GM12878 (cell line): ENCODE data around the gene MRPL32. TPM values are rescaled to one million over a fixed set of nuclear protein-coding genes. Genes with fewer than 3 reads are reported as not detected.

Source experiments
- ATAC-seq: fragments of 200-7000 bp; cut with Tn5 transposase; 3 replicates; pipeline ENCODE4 v1.9.1; 2020; ENCODE audit warnings: mild to moderate bottlenecking, moderate library complexity
- BruUV-seq: library from RNA; stranded (reverse); fragments of 400-500 nt; replicated peaks from 2 replicates; lab custom pipeline; 2021; lab: Mats Ljungman, UMichigan
- CTCF ChIA-PET: fragments of 300-600 bp; sonication (Branson Sonifier 250); formaldehyde crosslinking; extraction: SDS; loops from one replicate; lab custom pipeline; 2021; ENCODE audit warnings: inconsistent platforms; lab: Yijun Ruan, JAX
- POLR2A ChIA-PET: fragments of 350-600 bp; formaldehyde crosslinking; extraction: SDS; loops from one replicate; lab custom pipeline; 2021; ENCODE audit warnings: inconsistent platforms; lab: Charles Lee
- RAD21 ChIA-PET: fragments of 300-600 bp; sonication (Branson Sonifier 250); formaldehyde crosslinking; loops from one replicate; lab custom pipeline; 2023; ENCODE audit warnings: antibody characterized with exemption; ENCODE audit not compliant: unreplicated experiment; lab: Charles Lee
- SMC1A ChIA-PET: fragments of 300-600 bp; sonication (Branson Sonifier 250); formaldehyde crosslinking; loops from one replicate; lab custom pipeline; 2023; ENCODE audit not compliant: unreplicated experiment, uncharacterized antibody; lab: Charles Lee
- DNase-seq: peaks from one replicate; pipeline ENCODE4 v3.0.0-alpha.2; 2011; ENCODE audit warnings: low read depth, low spot score
- FAIRE-seq: peaks from 3 replicates; lab custom pipeline; 2011; peaks lifted over from hg19 to GRCh38; lab: Jason Lieb, UNC
- H2AFZ ChIP-seq: 2 replicates; pipeline ENCODE4 v1.6.0; 2011; ENCODE audit warnings: low read depth, low read length, control low read depth; ENCODE audit not compliant: control insufficient read depth
- H3K27ac ChIP-seq: 2 replicates; pipeline ENCODE4 v1.5.1; 2011; ENCODE audit warnings: control low read depth; ENCODE audit not compliant: control insufficient read depth, insufficient read depth
- H3K27me3 ChIP-seq, 2 experiments: replicated peaks in 1 of 2; 2 replicates each; pipeline versions ENCODE4 v1.6.0 to v1.6.1; 2011; ENCODE audit warnings: low read length in 1 of 2; ENCODE audit not compliant: control insufficient read depth in 2 of 2, insufficient read depth in 2 of 2
- H3K36me3 ChIP-seq, 2 experiments: 2 replicates each; pipeline ENCODE4 v1.5.1; 2011; ENCODE audit warnings: low read length in 1 of 2; ENCODE audit not compliant: control insufficient read depth in 2 of 2, insufficient read depth in 2 of 2
- H3K4me1 ChIP-seq: 2 replicates; pipeline ENCODE4 v1.6.1; 2011; ENCODE audit warnings: mild to moderate bottlenecking, low read length, moderate library complexity, mixed read lengths; ENCODE audit not compliant: control insufficient read depth, insufficient read depth
- H3K4me2 ChIP-seq: 2 replicates; pipeline ENCODE4 v1.6.0; 2011; ENCODE audit warnings: control low read depth; ENCODE audit not compliant: control insufficient read depth, insufficient read depth
- H3K4me3 ChIP-seq: fragments of 200-600 bp; sonication (generic); 2 replicates; pipeline ENCODE4 v1.5.1; 2016
- H3K79me2 ChIP-seq: 2 replicates; pipeline ENCODE4 v1.6.0; 2011; ENCODE audit warnings: low read length; ENCODE audit not compliant: control insufficient read depth, insufficient read depth
- H3K9ac ChIP-seq: 2 replicates; pipeline ENCODE4 v1.8.0; 2011; ENCODE audit warnings: low read length, control low read depth, mixed read lengths; ENCODE audit not compliant: control insufficient read depth, insufficient read depth
- H3K9me3 ChIP-seq: replicated peaks from 3 replicates; pipeline ENCODE4 v1.5.1; 2011; ENCODE audit warnings: mild to moderate bottlenecking, low read length; ENCODE audit not compliant: control insufficient read depth, insufficient read depth
- H4K20me1 ChIP-seq: 2 replicates; pipeline ENCODE4 v1.6.0; 2011; ENCODE audit not compliant: control insufficient read depth, insufficient read depth
- CBFB ChIP-seq: IDR thresholded peaks from 2 replicates; pipeline ENCODE4 v1.6.1; 2016; ENCODE audit warnings: antibody characterized with exemption, low read depth
- CHD1 ChIP-seq: IDR thresholded peaks from 2 replicates; pipeline ENCODE4 v1.6.1; 2012; ENCODE audit warnings: low read depth, low read length, improper control_type of control experiment
- E2F8 ChIP-seq: fragments of 450-650 bp; IDR thresholded peaks from 2 replicates; pipeline ENCODE4 v1.6.1; 2018; ENCODE audit warnings: mild to moderate bottlenecking, low read depth, moderate library complexity; ENCODE audit not compliant: partially characterized antibody
- E4F1 ChIP-seq: fragments of 450-650 bp; IDR thresholded peaks from 2 replicates; pipeline ENCODE4 v1.6.1; 2018; ENCODE audit warnings: borderline replicate concordance, mild to moderate bottlenecking; ENCODE audit not compliant: partially characterized antibody
- LARP7 ChIP-seq: fragments of 450-650 bp; IDR thresholded peaks from 2 replicates; pipeline ENCODE4 v1.6.1; 2017; ENCODE audit warnings: mild to moderate bottlenecking
- NFXL1 ChIP-seq: fragments of 450-650 bp; IDR thresholded peaks from 2 replicates; pipeline ENCODE4 v1.6.1; 2017; ENCODE audit warnings: antibody characterized with exemption, mild to moderate bottlenecking, borderline replicate concordance
- ZBTB33 ChIP-seq: fragments of 450-650 bp; IDR thresholded peaks from 2 replicates; pipeline ENCODE4 v1.6.1; 2017; ENCODE audit warnings: mild to moderate bottlenecking
- WGBS: methylation state at CpG from one replicate; pipeline ENCODE4 v1.1.6; 2016; ENCODE audit warnings: low lambda C conversion rate; ENCODE audit not compliant: insufficient replicate concordance, insufficient coverage; ENCODE audit errors: missing lambda C conversion rate; 5-methylcytosine and 5-hydroxymethylcytosine counted together
- in situ Hi-C: fragments of 300-500 bp; cut with MboI; formaldehyde crosslinking; loops from 9 replicates; pipeline ENCODE4 v1.14.3; 2018; ENCODE audit warnings: mixed read lengths
- intact Hi-C: fragments of 100-400 bp; cut with micrococcal nuclease; formaldehyde crosslinking; loops from one replicate; pipeline ENCODE4 v1.14.2; 2022; ENCODE audit not compliant: unreplicated experiment
- polyA plus RNA-seq, 11 experiments: library from polyadenylated mRNA; depleted of rRNA in 4 of 11; unstranded in 6 of 11; stranded (reverse) in 5 of 11; fragments of >200 nt; fragmentation: Nextera tagmentation in 4 of 11; fragmentation: Illumina TruSeq in 1 of 11; extraction: Ambion mirVana in 4 of 11; extraction: Trizol in 1 of 11; gene quantifications; 1 replicate in 1 of 11; 2 replicates in 10 of 11; pipeline versions ENCODE4 v1.2.1 to v1.2.3, GENCODE V29; 2011 to 2016; ENCODE audit warnings: inconsistent platforms in 2 of 11, missing spikeins in 2 of 11, low read depth in 1 of 11
- total RNA-seq, 4 experiments: library from RNA; depleted of rRNA in 3 of 4; stranded (reverse); fragments of >200 nt in 3 of 4; fragmentation: Illumina TruSeq in 1 of 4; extraction: Trizol in 1 of 4; gene quantifications; 2 replicates each; pipeline versions ENCODE4 v1.2.1 to v1.2.3, GENCODE V29; 2013 to 2021

Gene MRPL32
- total and polyA plus RNA-seq, 10 of the 15 experiments (the other 5 are each of a cell fraction or from before 2014, with no cell fraction given) = 65.3 to 339 (median 112) TPM

GRCh38 chr7:42984137-42984536 is 52.0 kb downstream of the MRPL32 start:
- ChIA-PET CTCF (interaction anchor here (0.6 to 1.6 kb wide), 3 partner anchors 29 to 1004 kb away, joined by 3 to 4 read pairs (median 3); no protein-coding TSS in a partner anchor), RAD21 (interaction anchor here (0.6 kb wide), 1 partner anchor 737 kb away, joined by 7 read pairs; no protein-coding TSS in a partner anchor), POLR2A (no interaction called here), SMC1A (interaction anchor here (0.8 to 1.4 kb wide), 2 partner anchors 70 to 124 kb away, joined by 3 to 4 read pairs; no protein-coding TSS in a partner anchor)
- no TSS peak for BruUV-seq
- DNase-seq (no peak), FAIRE-seq (no peak), ATAC-seq (no peak)
- Histone ChIP-seq H3K4me2 (no peak overlapping the region), H3K4me1 (no peaks in the 10 kb centered on the region), H3K79me2 (no peaks in the 10 kb centered on the region), H3K27me3 (no peaks in the 10 kb centered on the region), H3K27ac (no peak overlapping the region), H2AFZ (no peak overlapping the region), H4K20me1 (no peaks in the 10 kb centered on the region), H3K9ac (no peak overlapping the region), H3K4me3 (no peak overlapping the region), H3K36me3 (no peaks in the 10 kb centered on the region), H3K9me3 (no peaks in the 10 kb centered on the region; the same call in 2 of the 3 replicates)
- intact Hi-C loops = no loop called here
- TF ChIP-seq LARP7 (no peak), ZBTB33 (no peak), NFXL1 (no peak), CBFB (no peak), E2F8 (no peak), E4F1 (no peak), CHD1 (no peak)
- 21% methylated on average over 1 of the region's 1 CpG for WGBS
- in situ Hi-C loops = no loop called here
